ENCODE results near the gene PAPPA. TPM values are rescaled to one million over a fixed set of nuclear protein-coding genes. Genes with fewer than 3 reads are reported as not detected.

PAPPA gene
- total RNA-seq, 1 donor from 2014 or later = 0.69 TPM

GRCh38 chr9:116251366-116251765 lies 97.8 kb downstream of the PAPPA start:
- Histone ChIP-seq H3K4me3 (no peak overlapping the region), H3K27me3 (ENCODE audit: low read depth) (no peaks in the 10 kb centered on the region), H3K9me3 (replicated peaks) (no peaks in the 10 kb centered on the region), H3K4me1 (no peaks in the 10 kb centered on the region), H3K36me3 (no peaks in the 10 kb centered on the region), H3K27ac (replicated peaks) (no peak overlapping the region)
- DNase-seq = no peak
- intact Hi-C loops (cut with micrococcal nuclease) = no loop called here
- TF ChIP-seq CTCF (IDR thresholded peaks at IDR 0.05; ENCODE audit: borderline replicate concordance) = no peak

- no peaks in the 10 kb centered on the region for H3K27me3 ChIP-seq (ENCODE audit: low read depth)
- H3K36me3 ChIP-seq = no peaks in the 10 kb centered on the region
- no peak overlapping the region for H3K4me3 ChIP-seq
- no peak for DNase-seq
- intact Hi-C loops (cut with micrococcal nuclease) = no loop called here
- H3K4me1 ChIP-seq = no peaks in the 10 kb centered on the region
- H3K27ac ChIP-seq (replicated peaks) = no peak overlapping the region
- TF ChIP-seq CTCF (IDR thresholded peaks at IDR 0.05; ENCODE audit: borderline replicate concordance) = no peak
- H3K9me3 ChIP-seq (replicated peaks) = no peaks in the 10 kb centered on the region
Observed at GRCh38 chr9:116260531-116260930, 106.9 kb downstream of the PAPPA start.

- Histone ChIP-seq H3K4me3 (no peak overlapping the region), H3K36me3 (no peaks in the 10 kb centered on the region), H3K27ac (replicated peaks) (no peak overlapping the region), H3K27me3 (ENCODE audit: low read depth) (no peaks in the 10 kb centered on the region), H3K9me3 (replicated peaks) (no peaks in the 10 kb centered on the region), H3K4me1 (no peaks in the 10 kb centered on the region)
- no peak for DNase-seq
- intact Hi-C loops (cut with micrococcal nuclease) = no loop called here
- no peak for TF ChIP-seq CTCF (IDR thresholded peaks at IDR 0.05; ENCODE audit: borderline replicate concordance)
Observed at GRCh38 chr9:116262448-116262847, 108.9 kb downstream of the PAPPA start.

GRCh38 chr9:116264361-116264760 lies 110.8 kb downstream of the PAPPA start:
- H3K4me1 ChIP-seq = no peaks in the 10 kb centered on the region
- H3K9me3 ChIP-seq (replicated peaks) = no peaks in the 10 kb centered on the region
- intact Hi-C loops (cut with micrococcal nuclease) = no loop called here
- no peaks in the 10 kb centered on the region for H3K27me3 ChIP-seq (ENCODE audit: low read depth)
- H3K27ac ChIP-seq (replicated peaks) = no peak overlapping the region
- no peak for TF ChIP-seq CTCF (IDR thresholded peaks at IDR 0.05; ENCODE audit: borderline replicate concordance)
- no peak for DNase-seq
- H3K36me3 ChIP-seq = no peaks in the 10 kb centered on the region
- no peak overlapping the region for H3K4me3 ChIP-seq

- Histone ChIP-seq H3K9me3 (replicated peaks) (no peaks in the 10 kb centered on the region), H3K27ac (replicated peaks) (no peak overlapping the region), H3K36me3 (no peaks in the 10 kb centered on the region), H3K27me3 (ENCODE audit: low read depth) (no peaks in the 10 kb centered on the region), H3K4me3 (no peak overlapping the region), H3K4me1 (no peaks in the 10 kb centered on the region)
- intact Hi-C loops (cut with micrococcal nuclease) = no loop called here
- no peak for TF ChIP-seq CTCF (IDR thresholded peaks at IDR 0.05; ENCODE audit: borderline replicate concordance)
- no peak for DNase-seq
Observed at GRCh38 chr9:116267021-116267420, 113.4 kb downstream of the PAPPA start.

- H3K27me3 ChIP-seq (ENCODE audit: low read depth) = no peaks in the 10 kb centered on the region
- H3K36me3 ChIP-seq = no peaks in the 10 kb centered on the region
- H3K9me3 ChIP-seq (replicated peaks) = no peaks in the 10 kb centered on the region
- no peak overlapping the region for H3K4me3 ChIP-seq
- H3K27ac ChIP-seq (replicated peaks) = no peak overlapping the region
- DNase-seq = no peak
- intact Hi-C loops (cut with micrococcal nuclease) = no loop called here
- no peaks in the 10 kb centered on the region for H3K4me1 ChIP-seq
- no peak for TF ChIP-seq CTCF (IDR thresholded peaks at IDR 0.05; ENCODE audit: borderline replicate concordance)
Observed at GRCh38 chr9:116269250-116269649, 115.7 kb downstream of the PAPPA start.

Measured in left ventricle myocardium inferior (tissue), 1 donor.